EH (cell line): Measurements from ENCODE around the gene MROH7.

Source experiments
- DNase-seq: peaks from one replicate; pipeline ENCODE4 v3.0.0-alpha.2; 2015; ENCODE audit warnings: low read depth

Gene MROH7

DNA sequence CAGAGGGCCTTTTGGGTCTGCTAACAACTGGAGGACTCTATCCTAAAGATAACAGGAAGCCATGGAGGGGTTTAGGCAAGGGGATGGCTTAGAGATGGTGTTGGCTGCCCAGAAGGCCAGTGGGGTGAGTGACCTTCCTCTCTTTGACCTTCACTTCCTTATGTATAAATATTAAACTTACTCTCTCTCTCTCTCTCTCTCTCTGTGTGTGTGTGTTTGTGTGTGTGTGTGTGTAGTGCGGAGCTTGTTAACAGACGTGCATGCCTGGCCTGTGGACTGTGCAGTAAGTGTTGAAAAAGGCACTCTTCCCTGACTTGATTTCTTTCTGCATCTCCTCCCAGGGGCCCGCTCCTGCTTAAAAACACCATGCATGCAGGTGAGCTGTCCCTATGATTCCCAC is 10.0 kb downstream of the MROH7 start:
- DNase-seq = no peak

DNA sequence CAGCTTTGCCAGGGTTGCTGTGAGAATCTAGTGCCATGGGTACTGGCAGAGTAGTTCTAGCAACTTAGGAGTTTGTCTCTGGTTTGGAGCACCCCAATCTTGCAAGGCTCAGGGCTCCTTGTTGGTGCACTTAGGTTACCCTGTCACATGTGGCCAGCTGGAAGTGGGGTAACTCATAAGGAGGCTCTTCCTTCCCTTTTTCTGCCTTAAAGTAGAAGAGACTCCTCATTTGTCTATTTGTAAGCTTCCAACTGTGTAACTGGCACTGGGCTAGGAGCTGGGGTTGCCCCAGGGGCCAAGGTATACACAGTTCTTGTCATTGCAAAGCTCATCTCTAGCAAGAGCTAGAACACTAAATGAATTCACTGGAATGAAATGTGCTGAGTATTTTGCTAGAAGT is 10.6 kb downstream of the MROH7 start:
- no peak for DNase-seq

DNA sequence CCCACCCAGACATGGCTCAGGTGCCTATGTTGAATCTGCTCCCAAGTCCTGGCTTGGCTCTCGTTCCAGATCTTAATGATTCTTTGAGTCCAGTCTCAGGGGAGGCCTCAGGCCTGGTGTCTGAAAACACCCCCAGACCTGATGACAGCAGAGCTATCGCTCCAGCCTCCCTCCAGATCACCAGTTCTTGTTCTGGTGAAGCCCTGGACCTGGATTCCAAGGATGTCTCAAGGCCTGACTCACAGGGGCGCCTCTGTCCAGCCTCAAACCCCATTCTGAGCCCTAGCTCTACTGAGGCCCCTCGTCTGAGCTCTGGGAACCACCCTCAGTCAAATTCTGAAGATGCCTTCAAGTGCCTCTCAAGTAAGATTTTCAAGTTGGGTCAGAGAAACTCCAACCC is 11.4 kb downstream of the MROH7 start:
- DNase-seq = peak; percentile 48

DNA sequence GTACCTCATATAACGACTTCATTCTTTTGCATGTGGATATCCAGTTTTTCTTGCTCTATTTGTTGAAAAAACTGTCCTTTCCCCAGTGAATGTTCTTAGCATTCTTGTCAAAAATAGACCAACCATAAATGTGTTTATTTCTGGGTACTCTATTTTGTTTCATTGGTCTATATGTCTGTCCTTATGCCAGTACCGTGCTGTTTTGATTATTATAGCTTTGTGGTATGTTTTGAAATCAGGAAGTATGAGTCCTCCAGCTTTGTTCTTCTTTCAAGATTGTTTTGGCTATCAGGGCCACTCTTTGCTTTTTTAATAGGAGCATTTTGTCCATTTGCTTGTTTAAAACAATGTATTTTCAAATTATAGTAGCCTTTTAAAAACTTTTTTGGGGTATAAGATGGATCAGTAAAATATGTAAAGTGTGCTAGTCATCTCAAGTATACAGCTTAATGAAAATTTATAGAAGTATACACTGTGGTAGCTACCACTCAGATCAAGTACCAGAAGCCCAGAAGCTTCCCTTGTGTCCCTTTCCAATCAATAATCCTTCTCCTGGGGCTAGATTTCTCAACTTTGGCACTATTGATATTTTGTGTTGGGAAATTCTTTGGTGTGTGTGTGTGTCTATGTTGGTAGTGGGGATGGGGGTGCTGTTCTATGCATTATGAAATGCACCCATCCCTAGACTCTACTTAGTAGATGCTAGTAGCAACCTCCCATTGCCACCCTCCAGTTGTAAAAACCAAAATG is 16.8 kb downstream of the MROH7 start:
- no peak for DNase-seq

DNA sequence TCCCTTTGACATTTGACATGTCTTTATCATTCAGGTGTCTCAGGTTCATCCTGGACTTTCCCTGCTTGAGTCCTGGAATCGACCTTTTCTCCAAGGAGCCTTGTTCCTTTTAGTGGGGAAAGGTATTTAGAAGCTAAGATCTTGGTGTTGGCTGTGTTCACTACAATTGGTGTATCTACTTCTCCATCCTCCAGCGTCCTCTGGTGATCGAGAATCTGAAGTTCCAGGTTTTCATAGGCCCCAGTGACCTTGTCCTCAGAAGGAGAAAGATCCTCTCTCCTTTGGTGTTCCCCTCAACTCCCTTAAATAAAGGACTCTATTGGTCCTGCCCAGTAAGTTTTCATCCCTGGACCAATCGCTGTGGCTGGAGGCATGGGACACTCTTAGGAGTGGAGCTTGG is 22.1 kb downstream of the MROH7 start:
- no peak for DNase-seq

DNA sequence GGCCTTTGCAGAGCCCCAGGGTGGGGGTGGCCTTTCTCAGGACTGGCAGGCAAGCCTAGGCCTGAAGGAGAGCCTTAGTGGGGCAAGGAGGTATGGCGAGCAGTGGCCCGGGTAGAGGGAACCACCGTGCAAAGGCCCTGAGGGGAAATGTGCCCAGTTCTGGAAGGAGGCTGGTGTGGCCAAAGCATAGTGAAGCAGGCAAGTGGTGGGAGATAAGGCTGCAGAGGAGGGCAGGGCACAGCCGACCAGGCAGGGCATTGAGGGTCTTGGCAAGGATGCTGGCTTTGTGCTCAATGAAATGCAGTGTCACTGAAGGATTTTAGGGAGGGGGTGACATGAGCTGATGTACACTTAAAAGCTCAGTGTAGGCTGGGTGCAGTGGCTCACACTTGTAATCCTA is 22.8 kb downstream of the MROH7 start:
- no peak for DNase-seq

DNA sequence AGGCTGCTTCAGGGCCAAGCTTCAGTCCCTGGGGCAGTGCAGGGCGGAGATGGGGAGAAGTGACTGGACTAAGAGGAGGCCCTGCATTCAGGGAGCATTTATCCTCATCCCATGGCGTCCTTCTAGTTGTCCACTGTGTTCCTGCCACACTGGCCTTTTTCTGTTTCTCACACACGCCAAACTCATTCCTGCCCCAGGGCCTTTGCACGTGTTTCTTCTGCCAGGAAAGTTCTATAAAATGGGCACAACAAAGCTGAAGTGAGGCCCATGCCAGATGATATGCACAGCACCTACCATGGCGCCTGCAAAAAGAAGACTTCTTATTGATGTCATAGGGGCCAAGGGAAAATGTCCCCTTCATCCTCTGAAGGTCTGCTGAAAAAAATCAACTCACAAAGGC is 24.3 kb downstream of the MROH7 start:
- no peak for DNase-seq

DNA sequence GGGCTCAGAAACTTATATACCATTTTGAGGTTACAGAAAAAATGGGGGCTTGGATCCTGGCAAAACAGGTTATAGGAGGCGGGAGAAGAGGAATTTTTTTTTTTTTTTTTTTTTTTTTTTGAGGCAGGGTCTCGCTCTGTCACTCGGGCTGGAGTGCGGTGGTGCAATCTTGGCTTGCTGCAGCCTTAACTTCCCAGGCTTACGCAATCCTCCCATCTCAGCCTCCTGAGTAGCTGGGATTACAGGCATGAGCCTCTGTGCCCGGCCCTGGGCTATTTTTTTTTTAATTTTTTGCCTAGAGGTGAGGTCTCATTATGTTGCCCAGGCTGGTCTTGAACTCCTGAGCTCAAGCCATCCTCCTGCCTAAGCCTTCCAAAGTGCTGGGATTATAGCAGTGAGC is 24.7 kb downstream of the MROH7 start:
- DNase-seq = no peak

DNA sequence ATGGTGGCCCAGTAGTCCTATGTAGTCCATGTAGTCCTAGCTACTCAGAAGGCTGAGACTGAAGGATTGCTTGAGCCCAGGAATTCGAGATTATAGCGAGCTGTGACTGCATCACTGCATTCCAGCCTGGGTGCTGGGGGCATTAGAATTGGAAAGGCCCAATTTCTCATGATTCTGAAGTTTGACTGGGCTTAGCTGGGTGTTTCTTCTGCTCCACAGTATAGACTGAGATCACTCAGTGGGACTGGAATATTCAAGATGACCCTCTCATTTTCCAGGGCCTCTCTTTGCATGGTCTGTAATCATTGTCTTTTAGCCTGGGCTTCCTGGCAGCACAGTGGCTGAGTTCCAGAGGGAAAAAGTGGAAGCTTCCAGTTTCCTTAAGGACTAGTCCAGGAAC is 26.2 kb downstream of the MROH7 start:
- peak; percentile 7 for DNase-seq

DNA sequence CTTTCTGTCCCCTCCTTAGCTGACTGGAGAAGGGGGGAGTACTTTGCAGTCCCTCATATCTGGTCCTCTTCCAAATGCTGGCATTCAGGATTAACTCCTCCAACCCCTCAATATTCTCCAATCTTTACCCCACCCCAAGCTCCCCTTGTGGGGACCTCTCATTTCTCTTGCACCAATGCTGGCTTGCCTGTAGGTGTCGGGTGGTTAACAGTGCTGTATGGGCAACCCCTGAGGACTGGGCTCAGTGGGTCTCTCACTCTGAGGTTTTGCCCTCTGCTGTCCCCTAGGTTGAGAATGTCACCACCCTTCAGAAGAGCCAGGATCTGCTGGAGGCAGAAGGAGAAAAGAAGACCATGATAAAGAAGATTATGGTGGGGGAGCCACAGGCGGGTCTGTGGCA is 27.0 kb downstream of the MROH7 start:
- no peak for DNase-seq

DNA sequence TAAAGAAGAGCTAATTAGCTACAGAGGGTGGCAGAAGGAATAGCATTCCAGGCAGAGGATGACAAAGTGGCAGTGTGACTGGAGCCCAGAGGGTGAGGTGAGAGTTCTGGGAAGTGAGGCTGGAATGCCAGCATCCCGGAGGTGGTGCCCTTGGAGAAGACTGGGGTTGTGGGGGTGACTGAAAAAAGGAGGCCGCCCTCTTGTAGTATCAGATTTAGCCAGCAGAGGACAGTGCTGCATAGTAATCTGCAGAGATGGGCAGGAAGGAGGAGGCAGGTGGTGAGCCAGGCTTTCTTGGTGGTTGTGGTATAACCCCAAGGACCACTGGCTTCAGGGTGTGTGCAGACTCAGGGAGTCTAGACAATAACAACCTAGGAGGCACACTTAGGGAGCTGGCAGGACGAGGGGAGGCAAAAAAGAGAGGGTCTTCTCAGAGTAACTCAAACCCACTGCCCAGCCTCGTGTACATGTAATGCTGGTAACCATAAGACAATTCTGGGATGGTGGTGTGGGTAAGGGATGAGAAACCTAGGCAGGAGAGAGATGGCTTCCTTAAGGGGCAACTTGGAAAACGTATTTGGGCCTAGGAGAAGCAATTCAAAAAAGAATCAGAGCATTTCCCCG is 30.5 kb downstream of the MROH7 start:
- peak; percentile 64 for DNase-seq

DNA sequence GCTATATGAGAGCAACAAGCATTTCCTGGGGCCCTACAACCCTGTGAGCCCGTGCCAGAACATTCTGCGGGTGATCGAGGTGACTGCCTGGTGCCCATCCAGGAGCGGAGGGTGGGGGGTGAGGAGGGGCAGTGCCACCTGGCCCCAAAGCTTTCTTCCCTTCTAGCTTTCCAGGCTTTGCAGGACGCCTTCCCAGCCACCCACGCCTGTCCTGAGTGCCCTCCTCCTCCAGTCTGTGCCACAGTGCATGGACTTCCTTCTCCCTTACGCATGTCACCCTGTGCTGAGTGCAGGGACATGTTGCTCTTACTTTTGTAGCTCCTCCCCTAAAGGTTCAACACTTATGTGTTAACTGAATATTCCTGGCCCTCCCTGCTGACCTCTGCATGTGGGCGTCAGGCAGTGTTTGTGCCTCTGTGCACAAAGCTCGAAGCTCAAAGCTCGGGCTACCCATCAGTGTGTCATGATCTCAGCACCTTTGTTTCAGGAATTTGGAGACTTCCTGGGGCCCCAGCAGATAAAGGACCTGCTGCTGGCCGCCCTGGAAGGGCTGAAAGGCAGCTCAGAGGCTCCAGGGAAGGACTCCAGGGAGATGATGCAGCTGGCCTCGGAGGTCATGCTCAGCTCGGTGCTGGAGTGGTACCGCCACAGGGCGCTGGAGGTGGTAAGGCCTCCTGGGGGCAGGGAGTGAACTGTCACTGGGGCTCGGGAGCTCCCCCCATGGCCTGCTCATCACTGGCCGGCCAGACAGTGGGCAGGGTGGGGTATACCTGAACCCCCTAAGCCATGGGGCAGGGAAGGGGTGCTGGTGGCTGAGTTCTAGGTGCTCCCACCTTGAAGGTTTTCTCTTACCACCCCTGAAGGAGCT is 37.4 kb downstream of the MROH7 start:
- DNase-seq = no peak

DNA sequence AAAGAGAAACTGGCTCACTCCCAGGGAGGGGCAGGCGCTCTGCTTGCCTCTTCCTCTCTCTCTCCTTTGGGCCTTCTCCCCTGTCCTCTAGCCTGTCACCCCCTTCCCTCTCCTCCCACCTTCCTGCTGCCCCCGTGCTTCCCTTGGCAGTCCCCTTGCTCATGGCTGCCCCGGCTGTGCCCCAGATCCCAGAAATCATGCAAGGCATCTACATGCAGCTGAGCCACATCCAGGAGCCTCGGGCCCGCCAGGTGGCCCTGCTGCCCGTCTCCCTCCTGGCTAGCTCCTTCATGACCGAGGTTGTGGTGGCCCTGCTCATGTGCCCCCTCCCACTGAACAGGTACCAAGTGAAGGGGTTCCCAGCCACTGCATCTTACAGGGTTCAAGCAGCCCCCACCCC is 38.1 kb downstream of the MROH7 start:
- no peak for DNase-seq

DNA sequence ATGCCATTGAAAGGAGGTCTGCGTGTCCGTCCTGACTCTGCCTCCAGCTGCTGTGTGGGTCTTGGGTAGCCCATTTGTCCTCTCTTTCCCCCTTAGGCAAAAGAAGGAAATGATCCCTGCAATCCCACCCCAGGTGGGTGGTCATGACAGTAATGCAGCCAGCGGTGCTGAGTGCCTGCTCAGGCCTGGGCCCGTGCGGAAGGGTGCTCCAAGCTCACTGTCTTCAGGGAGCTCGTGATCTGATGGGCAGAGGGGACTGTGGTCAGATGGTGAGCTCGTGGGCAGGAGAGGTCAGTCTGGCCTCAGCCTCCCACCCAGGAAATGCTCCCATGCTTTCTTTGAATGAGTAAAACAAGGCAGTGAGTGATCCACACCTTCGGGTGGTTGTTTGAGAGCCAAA is 38.8 kb downstream of the MROH7 start:
- no peak for DNase-seq

DNA sequence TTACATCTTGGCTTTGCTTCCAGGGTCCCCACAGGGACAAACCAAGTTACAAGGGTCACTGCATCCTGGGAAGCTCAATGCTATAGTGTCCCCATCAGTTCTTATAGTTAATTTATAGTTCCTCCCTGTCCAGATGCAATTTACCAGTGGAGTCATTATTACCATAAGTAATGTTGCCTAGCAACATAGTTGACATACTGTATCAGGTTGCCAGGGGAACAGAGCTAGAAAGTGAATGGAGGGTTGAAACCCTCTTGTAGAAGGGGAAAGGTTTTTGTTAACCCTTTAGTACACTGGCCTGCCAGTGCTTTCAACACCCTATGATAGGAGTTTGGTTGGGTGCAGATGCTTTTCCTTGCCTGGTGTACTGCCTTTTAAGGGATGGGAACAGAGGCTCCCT is 39.8 kb downstream of the MROH7 start:
- DNase-seq = peak; percentile 11

DNA sequence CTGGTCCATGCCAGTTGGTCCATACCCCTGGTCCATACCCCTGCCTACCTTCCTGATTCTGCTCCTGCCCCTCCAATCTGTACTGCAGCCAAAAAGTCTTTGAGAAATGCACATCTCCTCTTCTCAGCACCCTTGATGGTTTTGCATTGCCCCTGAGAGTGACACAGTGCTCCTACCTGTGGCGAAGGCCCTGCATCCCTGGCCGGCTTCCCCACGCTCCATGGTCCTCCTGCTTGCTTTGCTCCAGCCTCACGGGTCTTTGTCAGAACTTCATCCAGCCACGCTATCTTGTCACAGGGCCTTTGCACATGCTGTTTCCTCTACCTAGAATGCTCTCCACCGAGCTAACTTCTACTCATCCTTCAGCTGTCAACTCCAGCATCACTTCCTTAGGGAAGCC is 41.9 kb downstream of the MROH7 start:
- DNase-seq = no peak

DNA sequence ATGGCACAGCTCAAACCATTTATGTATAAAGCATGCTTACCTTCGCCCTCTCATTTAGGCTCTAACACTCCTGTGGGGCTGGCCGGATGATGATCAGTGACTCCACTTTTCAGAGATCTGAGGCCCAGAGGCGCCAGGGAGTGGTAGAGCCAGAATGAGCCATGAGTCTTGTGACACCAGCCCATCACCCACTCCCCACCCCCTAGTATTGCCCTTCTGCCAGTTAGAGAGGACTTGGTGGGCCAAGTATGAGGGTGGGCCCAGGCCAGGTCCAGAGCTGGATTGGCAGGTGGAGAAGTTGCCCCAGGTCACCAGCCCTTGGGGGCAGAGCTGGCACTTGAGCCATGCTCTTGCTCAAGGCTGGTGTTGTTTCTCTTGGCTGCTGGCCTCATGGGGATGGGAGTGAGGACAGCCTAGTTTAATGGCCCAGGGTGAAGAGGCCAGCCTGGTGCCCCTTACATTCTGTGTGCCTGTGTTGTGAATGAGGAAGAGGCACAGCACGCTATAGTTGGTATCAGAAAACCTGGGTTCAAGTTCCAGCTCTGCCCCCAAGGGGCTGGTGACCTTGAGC is 43.8 kb downstream of the MROH7 start:
- DNase-seq = no peak

DNA sequence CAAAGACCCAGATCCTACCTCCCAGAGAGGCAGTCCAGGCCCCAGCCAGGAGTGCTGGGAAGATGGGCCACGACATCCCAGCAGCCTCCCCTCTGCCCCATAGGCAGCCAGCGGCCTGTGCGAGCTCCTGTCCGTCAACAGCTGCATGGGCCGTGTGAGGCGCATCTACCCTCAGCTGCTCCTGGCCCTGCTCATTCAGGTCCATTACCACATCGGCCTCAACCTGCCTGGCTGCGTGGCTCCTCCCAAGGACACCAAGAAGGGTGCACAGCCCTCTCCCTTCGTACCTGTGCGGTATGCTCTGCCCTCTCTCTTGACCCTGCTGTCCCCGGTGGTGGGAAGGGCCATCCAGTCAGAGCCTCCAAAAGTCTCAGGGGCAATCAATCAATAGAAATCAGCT is 44.6 kb downstream of the MROH7 start:
- DNase-seq = no peak

DNA sequence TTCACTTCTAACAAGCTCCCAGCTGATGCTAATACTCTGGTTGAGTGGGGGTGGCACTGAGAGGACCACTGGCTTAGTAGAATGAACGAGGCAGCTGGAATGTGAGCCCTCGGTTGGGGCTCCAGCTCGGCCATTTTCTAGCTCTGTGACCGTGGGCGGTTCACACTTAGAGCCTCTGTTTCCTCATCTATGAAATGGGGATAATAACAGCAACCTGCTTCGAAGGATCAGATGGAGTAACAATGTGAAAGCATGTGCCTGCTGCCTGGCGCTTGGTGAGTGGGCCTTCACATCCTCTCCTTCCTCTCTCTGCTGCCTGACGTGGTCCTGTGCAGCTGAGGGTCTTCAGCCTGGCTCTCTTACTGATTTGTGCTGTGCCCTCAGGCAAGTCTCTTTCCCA is 53.2 kb downstream of the MROH7 start:
- no peak for DNase-seq

DNA sequence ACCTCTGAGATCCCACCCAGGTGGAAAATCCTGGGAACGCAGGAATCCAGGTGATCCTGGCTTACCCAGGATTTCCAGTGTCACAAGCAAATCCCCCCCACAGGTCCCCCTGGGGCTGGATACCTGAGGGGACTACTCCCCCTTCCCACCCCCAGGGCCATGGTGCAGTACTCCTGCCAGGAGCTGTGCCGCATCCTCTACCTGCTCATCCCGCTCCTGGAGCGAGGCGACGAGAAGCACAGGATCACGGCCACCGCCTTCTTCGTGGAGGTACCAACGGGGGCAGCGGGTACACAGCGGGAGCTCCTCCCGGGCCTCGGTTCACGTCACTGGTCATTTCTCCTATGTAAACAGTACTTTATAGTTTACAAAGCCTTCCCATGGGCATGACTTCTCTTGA is 53.6 kb downstream of the MROH7 start:
- DNase-seq = no peak

DNA sequence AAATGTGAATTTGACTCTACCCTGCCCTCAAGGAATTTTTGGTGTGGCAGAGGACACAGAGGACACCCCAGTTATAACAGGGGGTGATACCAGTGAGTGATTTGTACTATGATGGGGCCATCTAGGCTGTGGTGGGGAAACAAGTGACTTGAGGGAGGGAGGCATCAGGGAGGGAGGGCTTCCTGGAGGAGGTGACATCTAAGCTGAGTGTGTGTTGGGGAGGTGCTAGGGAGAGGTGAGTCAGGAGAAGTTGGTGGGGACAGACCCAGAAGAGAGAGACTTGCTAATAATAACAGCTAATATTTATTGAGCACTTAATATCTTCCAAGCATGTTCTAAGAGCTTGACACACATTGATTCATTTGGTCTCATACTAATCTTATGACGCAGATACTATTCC is 54.2 kb downstream of the MROH7 start:
- no peak for DNase-seq

DNA sequence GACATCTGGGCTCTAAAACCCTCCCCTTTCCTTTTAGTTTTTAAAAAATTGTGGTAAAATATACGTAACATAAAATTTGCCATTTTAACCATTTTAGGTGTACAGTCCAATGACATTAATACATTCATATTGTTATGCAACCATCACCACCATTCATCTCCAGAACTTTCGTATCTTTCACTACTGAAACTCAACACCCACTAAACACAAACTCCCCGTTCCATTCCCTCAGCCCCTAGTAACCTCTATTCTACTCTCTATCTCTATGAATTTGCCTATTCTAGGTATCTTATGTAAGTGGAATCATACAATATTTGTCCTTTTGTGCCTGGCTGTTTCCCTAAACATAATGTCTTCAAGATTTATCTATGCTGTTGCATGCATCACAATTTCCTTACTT is 54.7 kb downstream of the MROH7 start:
- DNase-seq = no peak

DNA sequence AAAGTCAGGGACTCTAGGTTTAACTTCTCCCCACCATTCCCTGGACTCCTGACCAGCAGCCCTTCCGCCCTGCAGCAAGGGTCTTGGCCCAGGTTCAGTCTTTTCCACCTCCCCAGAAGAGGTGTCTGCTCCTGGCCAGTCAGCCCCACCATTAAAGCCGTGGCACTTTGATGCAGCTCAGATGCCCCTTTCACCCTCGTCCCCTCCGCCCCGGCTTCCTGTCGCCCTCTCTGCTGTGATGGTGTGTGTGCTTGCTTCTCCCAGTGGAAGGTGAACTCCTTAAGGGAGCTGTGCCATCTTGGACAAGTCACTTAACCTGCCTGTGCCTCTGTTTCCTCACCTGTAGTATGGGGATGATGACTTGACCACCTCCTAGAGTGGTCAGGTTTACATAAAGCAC is 56.3 kb downstream of the MROH7 start:
- no peak for DNase-seq
